Stimulated activated naive CD8-positive, alpha-beta T cell treated with anti-CD3 and anti-CD28 coated beads, Interleukin-15, amount 100 ng/mL, for 72 hours (primary cell): ENCODE measurements around the gene ADAMTSL2.

Source experiments
- ATAC-seq: fragments of 150-1000 bp; cut with Tn5 transposase; 2 replicates; pipeline ENCODE4 v1.10.0; 2021; ENCODE audit warnings: mild to moderate bottlenecking, moderate library complexity
- DNase-seq, 2 donors: peaks; one replicate each; pipeline ENCODE4 v3.0.0; 2021 to 2022
- H3K27ac Mint-ChIP-seq, 2 donors: one replicate each; pipeline ENCODE4 v1.8.0; 2022; ENCODE audit warnings: mild to moderate bottlenecking in 2 of 2, mixed read lengths in 2 of 2, moderate library complexity in 2 of 2
- H3K27me3 Mint-ChIP-seq: one replicate; pipeline ENCODE4 v1.8.0; 2022; ENCODE audit warnings: mixed read lengths
- H3K4me1 Mint-ChIP-seq: one replicate; pipeline ENCODE4 v1.8.0; 2022; ENCODE audit warnings: mild to moderate bottlenecking, mixed read lengths
- H3K4me3 Mint-ChIP-seq, 2 donors: one replicate each; pipeline ENCODE4 v1.8.0; 2022; ENCODE audit warnings: mild to moderate bottlenecking in 2 of 2, mixed read lengths in 2 of 2, moderate library complexity in 1 of 2
- H3K9me3 Mint-ChIP-seq, 2 donors: one replicate each; pipeline ENCODE4 v1.8.0; 2022; ENCODE audit warnings: mixed read lengths in 2 of 2

Gene ADAMTSL2

DNA sequence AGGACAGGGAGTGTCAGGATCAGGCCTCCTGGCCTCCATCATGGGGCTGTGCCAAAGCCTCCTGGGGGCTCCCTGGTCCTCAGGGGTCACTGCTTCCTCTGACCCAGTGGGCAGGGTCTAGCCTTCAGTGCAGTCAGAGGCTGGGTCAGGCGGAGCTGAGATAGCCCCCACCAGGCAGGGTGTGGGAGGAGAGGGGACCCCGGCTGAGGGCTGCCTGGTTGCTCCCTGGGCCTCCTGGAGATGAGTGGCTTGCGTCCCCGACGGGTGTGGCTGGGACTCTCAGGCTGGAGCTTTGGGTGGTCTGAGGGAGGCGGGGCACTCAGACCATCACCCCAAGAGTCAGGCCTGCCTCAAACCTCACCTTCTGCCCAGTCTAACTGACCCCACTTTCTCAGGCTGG, 53.0 kb downstream of the ADAMTSL2 start:
- Mint-ChIP-seq H3K27ac (no peak overlapping the region), H3K4me1 (peaks cover 23% of the 10 kb centered on the region), H3K4me3 (no peak overlapping the region), H3K9me3 (peaks cover 5 to 8% of the 10 kb centered on the region in 2 donors), H3K27me3 (peaks cover 53% of the 10 kb centered on the region)
- ATAC-seq (no peak), DNase-seq (no peak)

DNA sequence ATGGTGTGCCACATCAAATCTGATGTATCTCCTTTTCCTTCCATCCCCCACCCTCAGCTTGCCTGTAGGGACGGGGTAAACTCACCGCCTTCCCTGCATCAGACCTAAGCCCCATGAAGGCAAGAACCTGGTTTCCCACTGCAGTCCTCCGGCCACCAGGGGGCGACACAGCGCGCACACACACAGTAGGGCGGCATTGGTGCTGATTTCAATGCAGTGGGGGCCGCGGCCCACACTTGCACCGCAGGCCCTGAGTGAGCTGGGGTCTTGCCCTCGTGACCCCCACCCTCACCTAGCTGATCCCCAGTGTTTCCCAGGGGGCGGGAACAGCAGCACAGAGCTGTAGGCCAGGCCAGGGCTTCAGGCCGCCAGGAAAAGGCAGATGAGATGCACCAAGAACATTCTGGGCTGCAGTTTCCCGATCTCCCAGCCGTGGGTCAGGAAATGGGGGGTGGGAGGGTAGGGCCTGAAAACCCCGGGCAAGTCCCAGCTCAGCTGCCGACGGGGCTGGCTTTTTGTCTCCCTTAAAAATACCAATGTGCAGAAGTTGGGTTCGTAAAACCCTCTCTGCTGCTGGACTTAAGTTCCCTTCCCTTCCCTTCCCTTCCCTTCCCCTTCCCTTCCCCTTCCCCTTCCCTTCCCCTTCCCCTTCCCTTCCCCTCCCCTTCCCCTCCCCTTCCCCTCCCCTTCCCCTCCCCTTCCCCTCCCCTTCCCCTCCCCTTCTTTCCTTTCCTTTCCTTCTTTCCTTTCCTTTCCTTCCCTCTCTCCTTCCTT, 55.1 kb downstream of the ADAMTSL2 start:
- Mint-ChIP-seq H3K9me3 (peaks cover 5 to 8% of the 10 kb centered on the region in 2 donors), H3K4me1 (peaks cover 16% of the 10 kb centered on the region), H3K27ac (no peak overlapping the region), H3K27me3 (peaks cover 31% of the 10 kb centered on the region), H3K4me3 (no peak overlapping the region)
- DNase-seq (peak; percentile 27 to 32), ATAC-seq (peak; percentile 48)

DNA sequence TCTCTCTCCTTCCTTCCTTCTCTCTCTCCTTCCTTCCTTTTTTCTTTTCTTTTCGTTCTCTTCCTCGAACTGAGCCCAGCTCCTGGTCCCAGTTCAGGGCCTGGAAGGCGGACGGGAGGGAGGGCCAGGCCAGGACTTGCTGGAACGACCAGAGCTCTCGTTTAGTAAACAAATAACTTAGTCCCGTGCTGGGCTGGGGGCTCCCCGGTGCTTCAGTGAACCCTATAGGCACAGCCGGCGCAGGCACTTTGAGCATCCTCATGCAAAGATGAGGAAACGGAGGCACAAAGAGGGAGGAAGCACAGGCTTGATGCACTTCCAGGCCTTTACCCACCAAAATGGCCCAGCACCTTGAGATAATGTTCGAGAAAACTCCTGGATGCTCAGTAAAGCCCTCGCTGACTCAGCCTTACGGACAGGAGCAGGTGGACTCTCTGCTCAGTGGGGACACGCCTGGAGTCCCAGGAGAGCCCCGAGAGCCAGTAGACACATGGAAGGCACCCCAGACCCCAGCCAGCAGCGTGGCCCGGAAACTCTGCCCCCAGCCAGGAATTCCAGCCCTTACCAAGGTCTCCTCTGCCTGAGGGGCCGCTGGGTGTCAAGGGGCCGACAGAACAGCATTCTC, 55.8 kb downstream of the ADAMTSL2 start:
- peaks cover 9% of the 10 kb centered on the region for H3K4me1 Mint-ChIP-seq
- DNase-seq, result no peak

DNA sequence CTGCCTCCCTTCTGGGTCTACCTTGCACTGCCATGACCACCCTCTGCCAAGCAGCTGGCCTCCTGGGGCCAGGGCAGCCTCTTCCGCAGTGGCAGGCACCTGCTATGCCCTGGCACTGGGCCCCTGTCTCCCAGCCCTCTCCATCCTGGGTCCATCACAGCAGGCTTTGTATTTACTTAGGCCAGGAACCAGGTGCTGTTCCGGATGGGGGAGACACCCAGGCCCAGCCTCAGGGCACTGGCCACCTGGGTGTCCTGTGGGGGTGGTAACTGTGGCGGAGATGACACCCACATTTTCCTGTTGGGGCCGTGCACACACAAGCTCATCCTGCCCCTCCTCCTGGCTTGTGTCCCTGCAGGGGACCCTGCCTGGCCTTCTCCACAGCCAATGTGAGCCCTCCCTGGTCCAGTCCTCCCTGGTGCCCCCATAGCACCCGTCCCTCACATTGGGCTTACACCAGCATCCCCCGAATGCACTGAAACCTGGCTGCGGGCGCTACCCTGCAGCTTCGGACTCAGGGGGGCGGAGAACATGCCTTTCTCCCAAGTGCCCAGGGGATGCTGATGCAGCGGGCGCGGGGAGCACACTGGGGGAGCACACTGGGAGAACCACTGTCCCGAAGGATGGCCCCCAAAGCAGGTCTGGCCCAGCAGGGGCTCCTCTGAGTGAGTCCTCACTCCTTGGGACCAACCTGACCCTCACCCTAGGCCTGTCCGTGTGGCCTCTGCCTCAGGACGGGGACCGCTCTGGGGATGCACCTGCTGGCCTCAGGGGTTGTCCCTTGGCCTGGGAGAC, 56.8 kb downstream of the ADAMTSL2 start:
- no peaks in the 10 kb centered on the region for H3K4me1 Mint-ChIP-seq
- peaks cover 15% of the 10 kb centered on the region for H3K27me3 Mint-ChIP-seq
- H3K4me3 Mint-ChIP-seq, result no peak overlapping the region
- DNase-seq (no peak), ATAC-seq (peak; percentile 9)
- no peak overlapping the region for H3K27ac Mint-ChIP-seq
- peaks cover 5 to 16% of the 10 kb centered on the region in 2 donors for H3K9me3 Mint-ChIP-seq

More for the DNA sequence above, 55.8 kb downstream of the ADAMTSL2 start:
- Mint-ChIP-seq H3K4me3 (no peak overlapping the region), H3K27me3 (peaks cover 24% of the 10 kb centered on the region), H3K9me3 (peaks cover 5 to 8% of the 10 kb centered on the region in 2 donors), H3K27ac (no peak overlapping the region)
- no peak for ATAC-seq

DNA sequence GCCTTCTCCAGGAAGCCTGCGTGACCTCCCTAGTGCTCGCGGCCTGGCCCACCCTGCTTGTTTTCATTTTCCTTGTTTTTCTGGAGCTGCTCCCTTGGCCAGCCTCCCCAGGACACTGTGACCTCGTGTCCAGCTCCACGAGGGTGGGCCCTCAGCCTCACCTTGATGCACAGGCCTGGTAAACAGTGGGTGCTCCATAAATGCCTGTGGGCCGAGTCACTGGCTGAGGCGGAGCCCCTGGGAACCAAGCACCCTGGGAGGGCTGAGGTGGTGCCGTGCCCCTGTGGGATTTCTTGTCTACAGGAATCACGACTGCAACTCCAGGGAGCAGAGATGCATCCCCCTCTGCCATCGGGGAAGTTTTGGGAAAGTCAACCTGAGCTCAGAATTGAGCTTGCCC, 57.5 kb downstream of the ADAMTSL2 start:
- no peak for ATAC-seq
- no peak for DNase-seq
- Mint-ChIP-seq H3K27me3 (peaks cover 8% of the 10 kb centered on the region), H3K4me3 (no peak overlapping the region), H3K27ac (no peak overlapping the region), H3K9me3 (peaks cover 9 to 23% of the 10 kb centered on the region in 2 donors), H3K4me1 (no peaks in the 10 kb centered on the region)

DNA sequence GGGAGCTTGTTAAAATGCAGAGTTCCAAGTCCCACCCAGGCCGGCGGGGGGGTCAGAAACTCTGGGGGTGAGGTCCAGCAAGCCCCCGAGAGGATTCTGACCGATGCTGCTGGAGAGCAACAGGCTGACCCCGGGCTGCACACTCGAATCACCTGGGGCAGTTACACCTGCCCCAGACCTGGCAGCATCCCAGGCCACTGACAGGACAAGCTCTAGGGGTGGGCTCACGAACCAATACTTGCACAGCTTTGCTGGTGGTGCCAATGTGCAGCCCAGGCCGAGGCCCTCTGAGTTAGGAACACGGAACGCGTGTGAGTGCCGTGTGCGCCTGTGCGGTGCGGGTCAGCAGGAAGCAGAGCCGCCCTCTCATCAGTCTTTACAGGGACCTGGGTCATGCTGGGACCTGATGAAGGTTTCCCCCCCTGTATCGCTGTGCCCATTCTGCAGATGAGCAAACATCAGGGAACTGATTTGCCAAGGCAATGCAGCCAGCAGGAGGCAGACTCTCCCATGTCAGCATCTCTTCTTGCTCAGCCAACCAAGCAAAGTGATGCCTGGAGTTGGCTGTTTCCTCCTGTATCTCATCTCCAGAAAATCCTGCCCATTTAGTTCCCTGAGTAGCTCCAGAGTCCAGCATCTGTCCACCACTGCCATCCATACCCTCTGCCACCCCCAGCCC, 58.4 kb downstream of the ADAMTSL2 start:
- Mint-ChIP-seq H3K27ac (no peak overlapping the region), H3K4me3 (no peak overlapping the region), H3K27me3 (peaks cover 6% of the 10 kb centered on the region), H3K4me1 (no peaks in the 10 kb centered on the region), H3K9me3 (peaks cover 18 to 31% of the 10 kb centered on the region in 2 donors)
- ATAC-seq (no peak), DNase-seq (no peak)

DNA sequence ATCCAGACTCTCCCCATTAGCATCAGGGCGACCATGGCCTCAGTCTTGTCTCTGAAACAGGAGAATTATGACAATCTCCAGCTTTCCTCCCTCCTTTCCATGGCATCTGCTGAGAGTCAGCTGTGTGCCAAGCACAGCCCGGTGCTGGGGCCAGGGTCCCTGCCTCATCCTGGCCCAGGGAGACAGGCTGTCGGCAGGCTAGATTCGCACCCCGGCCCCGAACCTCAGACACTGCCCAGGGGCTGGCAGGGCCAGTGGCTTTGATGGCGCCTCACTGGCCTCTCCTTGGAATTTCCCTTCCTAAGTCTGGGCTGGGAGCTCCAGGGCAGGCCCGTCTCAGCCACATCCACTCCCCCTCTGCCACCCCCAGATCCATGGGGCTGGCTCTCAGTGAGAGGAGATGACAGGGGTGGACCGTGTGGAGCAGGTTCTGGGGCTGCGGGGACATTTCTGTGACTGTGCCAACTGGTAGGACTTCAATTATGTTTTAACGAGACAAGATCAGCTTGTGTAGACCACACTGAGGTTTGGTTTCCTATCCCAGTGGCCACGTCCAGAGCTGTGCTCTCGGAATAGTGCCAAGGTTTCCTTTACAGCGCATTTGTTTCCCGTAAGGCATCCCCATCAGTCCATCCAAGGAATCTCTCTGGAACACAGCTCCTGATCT, 59.2 kb downstream of the ADAMTSL2 start:
- DNase-seq (no peak), ATAC-seq (no peak)
- no peak overlapping the region for H3K4me3 Mint-ChIP-seq
- peaks cover 16 to 28% of the 10 kb centered on the region in 2 donors for H3K9me3 Mint-ChIP-seq
- no peaks in the 10 kb centered on the region for H3K4me1 Mint-ChIP-seq
- H3K27ac Mint-ChIP-seq, result peak overlapping the region in 1 of 2 donors; percentile 72
- peaks cover 6% of the 10 kb centered on the region for H3K27me3 Mint-ChIP-seq

DNA sequence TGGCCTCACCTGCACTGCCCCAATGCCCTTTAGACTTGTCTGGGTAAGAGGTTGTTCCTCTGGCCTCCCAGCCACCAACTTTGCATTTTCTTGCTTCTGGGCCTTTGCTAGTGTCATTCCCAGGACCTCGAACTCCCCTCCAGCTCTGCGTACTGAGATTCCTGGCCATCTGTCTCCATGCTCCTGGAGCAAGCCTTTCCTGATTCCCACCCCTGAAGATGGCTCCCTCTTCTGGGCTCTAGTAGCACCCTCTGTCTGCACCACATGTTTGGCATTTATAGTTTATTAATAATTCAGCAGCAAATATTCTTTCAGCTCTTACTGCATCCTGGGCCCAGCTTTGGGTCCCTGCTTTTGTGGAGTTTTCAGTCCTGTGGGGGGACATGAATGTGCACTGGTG, 59.8 kb downstream of the ADAMTSL2 start:
- H3K4me1 Mint-ChIP-seq, result no peaks in the 10 kb centered on the region
- peaks cover 16 to 27% of the 10 kb centered on the region in 2 donors for H3K9me3 Mint-ChIP-seq
- ATAC-seq (no peak), DNase-seq (no peak)
- peaks cover 6% of the 10 kb centered on the region for H3K27me3 Mint-ChIP-seq
- H3K27ac Mint-ChIP-seq, result no peak overlapping the region
- H3K4me3 Mint-ChIP-seq, result no peak overlapping the region

DNA sequence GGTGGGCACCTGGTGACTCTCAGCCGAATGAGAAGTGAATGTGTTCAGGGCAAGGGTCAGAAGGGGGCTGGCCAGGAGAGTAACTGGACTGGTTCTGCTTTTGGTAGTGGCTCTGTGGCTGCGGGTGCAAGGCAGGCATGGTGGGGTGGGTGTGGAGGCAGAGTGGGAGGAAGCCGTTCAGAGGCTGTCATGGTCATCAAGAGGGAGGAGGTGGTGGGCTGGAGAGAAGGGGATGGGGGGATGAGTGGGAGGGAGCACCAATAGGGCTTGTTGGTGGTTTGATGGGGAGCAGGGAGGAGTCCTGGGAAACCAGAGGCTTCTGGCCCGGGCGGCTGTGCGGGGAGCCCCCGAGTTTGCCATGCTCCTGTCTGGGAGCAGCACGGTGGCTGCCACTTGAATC, 61.4 kb downstream of the ADAMTSL2 start:
- ATAC-seq (no peak), DNase-seq (no peak)
- Mint-ChIP-seq H3K27me3 (peaks cover 6% of the 10 kb centered on the region), H3K9me3 (peaks cover 16 to 27% of the 10 kb centered on the region in 2 donors), H3K27ac (no peak overlapping the region), H3K4me3 (no peak overlapping the region), H3K4me1 (no peaks in the 10 kb centered on the region)

DNA sequence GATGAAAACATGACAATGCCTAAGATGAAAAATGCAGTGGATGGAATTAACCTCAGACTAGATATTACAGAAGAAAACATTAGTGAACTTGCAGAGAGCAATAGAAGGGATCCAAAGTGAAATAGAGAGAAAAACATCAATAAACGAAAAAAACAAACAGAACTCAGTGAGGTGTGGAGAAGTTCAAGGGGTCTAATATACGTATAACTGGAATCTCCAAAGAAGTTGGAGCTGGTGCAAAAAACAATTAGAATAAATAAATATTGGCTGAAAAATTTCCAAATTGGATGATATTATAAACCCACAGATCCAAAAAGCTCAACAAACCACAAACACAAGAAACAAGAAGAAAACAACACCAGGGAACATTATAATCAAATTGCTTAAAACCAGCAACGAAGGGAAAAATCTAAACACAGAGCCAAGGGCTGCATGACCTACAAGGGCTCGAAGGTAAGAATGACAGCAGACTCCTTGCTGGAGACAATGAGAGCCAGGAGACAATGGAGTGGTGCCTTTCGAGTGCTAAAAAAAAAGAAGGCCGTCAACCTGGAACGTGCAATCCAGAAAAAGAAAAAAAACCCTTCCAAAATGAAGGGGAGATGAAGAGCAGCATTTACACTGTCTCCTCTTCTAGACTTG, 62.9 kb downstream of the ADAMTSL2 start:
- Mint-ChIP-seq H3K4me1 (no peaks in the 10 kb centered on the region), H3K27me3 (no peaks in the 10 kb centered on the region)

DNA sequence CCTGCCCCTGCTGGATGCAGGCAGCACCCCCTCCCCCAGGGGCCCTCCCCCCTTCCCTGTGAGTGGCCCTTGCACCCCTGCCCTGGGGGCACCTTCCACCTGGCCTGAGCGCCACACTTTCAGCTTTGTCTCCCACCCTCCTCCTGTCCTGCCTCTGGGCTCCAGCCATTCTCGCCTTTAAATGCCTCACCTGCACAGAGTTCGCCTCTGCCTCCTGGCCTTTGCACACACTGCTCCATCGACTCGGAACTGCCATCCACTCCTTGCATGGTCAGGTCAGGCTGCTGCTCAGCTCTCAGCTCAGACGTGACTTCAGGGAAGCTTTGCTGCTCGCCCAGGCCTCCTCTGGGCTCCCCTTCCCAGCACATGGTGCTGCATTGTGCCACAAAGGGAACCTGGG, 64.5 kb downstream of the ADAMTSL2 start:
- Mint-ChIP-seq H3K4me1 (peaks cover 4% of the 10 kb centered on the region), H3K27ac (no peak overlapping the region), H3K4me3 (no peak overlapping the region), H3K9me3 (peaks cover 16 to 27% of the 10 kb centered on the region in 2 donors), H3K27me3 (no peaks in the 10 kb centered on the region)
- ATAC-seq (no peak), DNase-seq (no peak)

More for the DNA sequence above, 62.9 kb downstream of the ADAMTSL2 start:
- no peak for ATAC-seq
- peaks cover 16 to 27% of the 10 kb centered on the region in 2 donors for H3K9me3 Mint-ChIP-seq
- no peak for DNase-seq
- H3K27ac Mint-ChIP-seq, result no peak overlapping the region
- no peak overlapping the region for H3K4me3 Mint-ChIP-seq

DNA sequence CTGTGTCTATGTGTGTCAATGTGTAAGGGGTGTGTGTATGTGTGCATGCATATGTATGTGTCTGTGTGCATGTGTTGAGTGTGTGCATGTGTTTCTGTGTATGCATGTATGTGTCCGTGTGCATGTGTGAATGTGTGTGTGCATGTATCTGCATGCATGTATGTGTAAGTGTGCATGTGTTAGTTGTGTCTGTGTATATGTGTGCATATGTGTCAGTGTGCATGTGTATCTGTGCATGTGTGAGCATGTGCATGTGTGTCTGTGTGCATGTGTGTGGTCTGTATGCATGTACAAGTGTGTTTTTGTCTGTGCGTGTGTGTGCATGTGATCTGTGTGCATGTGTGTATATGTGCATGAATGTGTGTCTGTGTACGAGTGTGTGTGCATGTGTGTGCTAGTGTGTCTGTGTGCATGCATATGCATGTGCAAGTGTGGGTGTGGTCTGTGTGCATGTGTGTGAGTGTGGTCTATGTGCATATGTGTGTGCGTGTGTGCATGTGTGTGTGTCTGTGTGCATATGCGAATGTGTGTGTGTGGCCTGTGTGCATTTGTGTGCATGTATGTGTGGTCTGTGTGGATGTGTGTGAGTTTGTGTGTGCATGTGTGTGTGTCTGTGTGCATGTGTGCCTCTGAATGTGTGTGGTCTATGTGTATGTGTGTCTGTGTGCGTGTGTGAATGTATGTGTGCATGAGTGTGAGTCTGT, 65.1 kb downstream of the ADAMTSL2 start:
- Mint-ChIP-seq H3K9me3 (peaks cover 16 to 27% of the 10 kb centered on the region in 2 donors), H3K4me3 (no peak overlapping the region), H3K27me3 (no peaks in the 10 kb centered on the region), H3K27ac (no peak overlapping the region), H3K4me1 (peaks cover 10% of the 10 kb centered on the region)
- ATAC-seq (no peak), DNase-seq (no peak)

DNA sequence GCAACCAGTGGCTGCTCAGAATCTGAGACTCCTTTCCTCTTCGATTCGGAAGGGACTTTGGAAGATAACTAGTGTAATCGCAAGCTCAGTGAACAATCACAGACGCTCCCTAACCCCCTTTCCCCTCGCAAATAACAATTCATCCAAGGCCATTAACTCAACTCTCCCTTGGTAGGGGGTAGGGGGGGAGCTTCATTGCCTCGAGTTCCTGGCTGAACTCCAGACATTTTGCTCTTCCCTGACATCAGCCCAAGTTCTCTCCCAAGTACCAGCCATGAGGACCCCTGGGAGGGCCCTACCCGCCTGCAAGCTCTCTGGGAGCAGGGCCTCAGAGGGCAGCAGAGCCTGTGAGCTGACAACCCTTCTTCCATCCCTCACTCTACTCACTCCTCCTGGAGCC, 66.2 kb downstream of the ADAMTSL2 start:
- H3K9me3 Mint-ChIP-seq, result peaks cover 16 to 25% of the 10 kb centered on the region in 2 donors
- H3K4me3 Mint-ChIP-seq, result no peak overlapping the region
- DNase-seq (no peak), ATAC-seq (no peak)
- peaks cover 18% of the 10 kb centered on the region for H3K4me1 Mint-ChIP-seq
- H3K27me3 Mint-ChIP-seq, result peaks cover 4% of the 10 kb centered on the region
- H3K27ac Mint-ChIP-seq, result no peak overlapping the region

DNA sequence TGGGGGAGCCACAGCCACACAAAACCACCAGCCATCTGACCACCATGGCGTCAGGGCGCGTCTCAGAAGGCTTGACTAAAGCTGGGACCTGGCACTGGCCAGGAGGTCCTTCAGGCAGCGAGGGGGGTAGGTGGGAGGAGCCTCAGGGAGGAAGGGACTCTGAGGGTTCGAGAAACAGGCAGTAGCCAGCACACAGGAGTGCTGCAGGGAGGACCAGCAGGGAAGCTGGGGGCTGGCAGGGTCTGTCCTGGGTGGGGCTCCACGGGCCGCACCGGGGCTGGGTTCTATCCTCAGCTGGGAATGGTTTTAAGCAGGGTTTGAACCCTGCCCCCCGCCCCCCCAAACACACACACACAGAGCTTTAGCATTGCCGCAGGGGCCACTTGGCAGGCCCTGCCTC, 67.2 kb downstream of the ADAMTSL2 start:
- peaks cover 15% of the 10 kb centered on the region in 2 donors for H3K9me3 Mint-ChIP-seq
- H3K27me3 Mint-ChIP-seq, result peaks cover 14% of the 10 kb centered on the region
- no peak for DNase-seq
- H3K4me3 Mint-ChIP-seq, result no peak overlapping the region
- H3K27ac Mint-ChIP-seq, result no peak overlapping the region
- peaks cover 21% of the 10 kb centered on the region for H3K4me1 Mint-ChIP-seq
- ATAC-seq, result no peak
